ENCODE results near the gene CAPN13.

Gene CAPN13

GRCh38 chr2:30714811-30715709 is 92.2 kb downstream of the CAPN13 start:
- H3K27me3 ChIP-seq (replicated peaks; ENCODE audit: control insufficient read depth, insufficient read depth, low read length, poor library complexity, severe bottlenecking) = no peaks in the 10 kb centered on the region
- H3K4me1 ChIP-seq (ENCODE audit: control insufficient read depth, insufficient read depth, low read length, poor library complexity, severe bottlenecking) = no peaks in the 10 kb centered on the region
- H3K4me3 ChIP-seq (ENCODE audit: insufficient read depth, low read depth, low read length, poor library complexity, severe bottlenecking) = no peak overlapping the region
- H3K36me3 ChIP-seq (ENCODE audit: control insufficient read depth, insufficient read depth, low read length) = no peaks in the 10 kb centered on the region
- DNase-seq = no peak
- H3K9me3 ChIP-seq (ENCODE audit: control insufficient read depth, low read length) = no peaks in the 10 kb centered on the region
- H3K27ac ChIP-seq (ENCODE audit: insufficient read depth, low read length, poor library complexity, severe bottlenecking) = no peak overlapping the region

- H3K27ac ChIP-seq (ENCODE audit: insufficient read depth, low read length, poor library complexity, severe bottlenecking) = no peak overlapping the region
- no peaks in the 10 kb centered on the region for H3K27me3 ChIP-seq (replicated peaks; ENCODE audit: control insufficient read depth, insufficient read depth, low read length, poor library complexity, severe bottlenecking)
- DNase-seq = no peak
- no peak overlapping the region for H3K4me3 ChIP-seq (ENCODE audit: insufficient read depth, low read depth, low read length, poor library complexity, severe bottlenecking)
- no peaks in the 10 kb centered on the region for H3K36me3 ChIP-seq (ENCODE audit: control insufficient read depth, insufficient read depth, low read length)
- H3K4me1 ChIP-seq (ENCODE audit: control insufficient read depth, insufficient read depth, low read length, poor library complexity, severe bottlenecking) = no peaks in the 10 kb centered on the region
- H3K9me3 ChIP-seq (ENCODE audit: control insufficient read depth, low read length) = no peaks in the 10 kb centered on the region
Measured at GRCh38 chr2:30713698-30714097, 93.5 kb downstream of the CAPN13 start.

GRCh38 chr2:30711646-30712085 is 95.6 kb downstream of the CAPN13 start:
- peak; percentile 56 to 76 (median 66) for DNase-seq
- Histone ChIP-seq H3K4me3 (ENCODE audit: insufficient read depth, low read depth, low read length, poor library complexity, severe bottlenecking) (no peak overlapping the region), H3K27me3 (replicated peaks; ENCODE audit: control insufficient read depth, insufficient read depth, low read length, poor library complexity, severe bottlenecking) (no peaks in the 10 kb centered on the region), H3K27ac (ENCODE audit: insufficient read depth, low read length, poor library complexity, severe bottlenecking) (no peak overlapping the region), H3K9me3 (ENCODE audit: control insufficient read depth, low read length) (no peaks in the 10 kb centered on the region), H3K4me1 (ENCODE audit: control insufficient read depth, insufficient read depth, low read length, poor library complexity, severe bottlenecking) (peaks cover 3% of the 10 kb centered on the region), H3K36me3 (ENCODE audit: control insufficient read depth, insufficient read depth, low read length) (no peaks in the 10 kb centered on the region)

- Histone ChIP-seq H3K36me3 (ENCODE audit: control insufficient read depth, insufficient read depth, low read length) (no peaks in the 10 kb centered on the region), H3K4me1 (ENCODE audit: control insufficient read depth, insufficient read depth, low read length, poor library complexity, severe bottlenecking) (peaks cover 3% of the 10 kb centered on the region), H3K27me3 (replicated peaks; ENCODE audit: control insufficient read depth, insufficient read depth, low read length, poor library complexity, severe bottlenecking) (no peaks in the 10 kb centered on the region), H3K9me3 (ENCODE audit: control insufficient read depth, low read length) (no peaks in the 10 kb centered on the region), H3K27ac (ENCODE audit: insufficient read depth, low read length, poor library complexity, severe bottlenecking) (no peak overlapping the region), H3K4me3 (ENCODE audit: insufficient read depth, low read depth, low read length, poor library complexity, severe bottlenecking) (no peak overlapping the region)
- no peak for DNase-seq
Measured at GRCh38 chr2:30710461-30710860, 96.8 kb downstream of the CAPN13 start.

GRCh38 chr2:30710016-30710415 is 97.2 kb downstream of the CAPN13 start:
- DNase-seq = no peak
- Histone ChIP-seq H3K9me3 (ENCODE audit: control insufficient read depth, low read length) (no peaks in the 10 kb centered on the region), H3K36me3 (ENCODE audit: control insufficient read depth, insufficient read depth, low read length) (no peaks in the 10 kb centered on the region), H3K27ac (ENCODE audit: insufficient read depth, low read length, poor library complexity, severe bottlenecking) (no peak overlapping the region), H3K4me1 (ENCODE audit: control insufficient read depth, insufficient read depth, low read length, poor library complexity, severe bottlenecking) (peaks cover 3% of the 10 kb centered on the region), H3K27me3 (replicated peaks; ENCODE audit: control insufficient read depth, insufficient read depth, low read length, poor library complexity, severe bottlenecking) (no peaks in the 10 kb centered on the region), H3K4me3 (ENCODE audit: insufficient read depth, low read depth, low read length, poor library complexity, severe bottlenecking) (no peak overlapping the region)

GRCh38 chr2:30709516-30709915 is 97.7 kb downstream of the CAPN13 start:
- Histone ChIP-seq H3K36me3 (ENCODE audit: control insufficient read depth, insufficient read depth, low read length) (no peaks in the 10 kb centered on the region), H3K4me1 (ENCODE audit: control insufficient read depth, insufficient read depth, low read length, poor library complexity, severe bottlenecking) (peaks cover 3% of the 10 kb centered on the region), H3K27me3 (replicated peaks; ENCODE audit: control insufficient read depth, insufficient read depth, low read length, poor library complexity, severe bottlenecking) (no peaks in the 10 kb centered on the region), H3K4me3 (ENCODE audit: insufficient read depth, low read depth, low read length, poor library complexity, severe bottlenecking) (no peak overlapping the region), H3K27ac (ENCODE audit: insufficient read depth, low read length, poor library complexity, severe bottlenecking) (no peak overlapping the region), H3K9me3 (ENCODE audit: control insufficient read depth, low read length) (no peaks in the 10 kb centered on the region)
- no peak for DNase-seq

- Histone ChIP-seq H3K9me3 (ENCODE audit: control insufficient read depth, low read length) (no peaks in the 10 kb centered on the region), H3K4me1 (ENCODE audit: control insufficient read depth, insufficient read depth, low read length, poor library complexity, severe bottlenecking) (peaks cover 3% of the 10 kb centered on the region), H3K27ac (ENCODE audit: insufficient read depth, low read length, poor library complexity, severe bottlenecking) (no peak overlapping the region), H3K36me3 (ENCODE audit: control insufficient read depth, insufficient read depth, low read length) (no peaks in the 10 kb centered on the region), H3K4me3 (ENCODE audit: insufficient read depth, low read depth, low read length, poor library complexity, severe bottlenecking) (no peak overlapping the region), H3K27me3 (replicated peaks; ENCODE audit: control insufficient read depth, insufficient read depth, low read length, poor library complexity, severe bottlenecking) (no peaks in the 10 kb centered on the region)
- DNase-seq = no peak
Measured at GRCh38 chr2:30708491-30709290, 98.6 kb downstream of the CAPN13 start.

GRCh38 chr2:30707304-30707903 is 99.8 kb downstream of the CAPN13 start:
- no peaks in the 10 kb centered on the region for H3K27me3 ChIP-seq (replicated peaks; ENCODE audit: control insufficient read depth, insufficient read depth, low read length, poor library complexity, severe bottlenecking)
- peaks cover 3% of the 10 kb centered on the region for H3K4me1 ChIP-seq (ENCODE audit: control insufficient read depth, insufficient read depth, low read length, poor library complexity, severe bottlenecking)
- H3K9me3 ChIP-seq (ENCODE audit: control insufficient read depth, low read length) = peaks cover 3% of the 10 kb centered on the region
- H3K36me3 ChIP-seq (ENCODE audit: control insufficient read depth, insufficient read depth, low read length) = no peaks in the 10 kb centered on the region
- no peak for DNase-seq
- H3K27ac ChIP-seq (ENCODE audit: insufficient read depth, low read length, poor library complexity, severe bottlenecking) = no peak overlapping the region
- H3K4me3 ChIP-seq (ENCODE audit: insufficient read depth, low read depth, low read length, poor library complexity, severe bottlenecking) = no peak overlapping the region

- H3K27ac ChIP-seq (ENCODE audit: insufficient read depth, low read length, poor library complexity, severe bottlenecking) = no peak overlapping the region
- peak; percentile 19 to 59 (median 37) for DNase-seq
- no peaks in the 10 kb centered on the region for H3K36me3 ChIP-seq (ENCODE audit: control insufficient read depth, insufficient read depth, low read length)
- H3K4me3 ChIP-seq (ENCODE audit: insufficient read depth, low read depth, low read length, poor library complexity, severe bottlenecking) = no peak overlapping the region
- no peaks in the 10 kb centered on the region for H3K27me3 ChIP-seq (replicated peaks; ENCODE audit: control insufficient read depth, insufficient read depth, low read length, poor library complexity, severe bottlenecking)
- peaks cover 3% of the 10 kb centered on the region for H3K4me1 ChIP-seq (ENCODE audit: control insufficient read depth, insufficient read depth, low read length, poor library complexity, severe bottlenecking)
- H3K9me3 ChIP-seq (ENCODE audit: control insufficient read depth, low read length) = peaks cover 9% of the 10 kb centered on the region
Measured at GRCh38 chr2:30706534-30707303, 100.5 kb downstream of the CAPN13 start.

Data from effector memory CD4-positive, alpha-beta T cell (primary cell).